OCI-LY1 (cell line): Measurements from ENCODE around the gene CHAF1A.

Experiments
- H2AFZ ChIP-seq: fragments of 200-600 bp; sonication (generic), shearing (Covaris generic); 2 replicates; pipeline ENCODE4 v1.6.0; 2014; ENCODE audit warnings: antibody characterized with exemption, mild to moderate bottlenecking, low read length
- H3F3A ChIP-seq: fragments of 200-600 bp; sonication (generic), shearing (Covaris generic); 2 replicates; pipeline ENCODE4 v1.6.0; 2014; ENCODE audit warnings: mild to moderate bottlenecking, antibody characterized with exemption, low read length, moderate library complexity; ENCODE audit not compliant: insufficient read depth
- H3K27ac ChIP-seq: fragments of 200-600 bp; sonication (generic); 2 replicates; pipeline ENCODE4 v1.5.1; 2014; ENCODE audit warnings: low read length, mixed run types, mild to moderate bottlenecking, low read depth; ENCODE audit not compliant: poor library complexity, severe bottlenecking
- H3K27me3 ChIP-seq: fragments of 200-600 bp; sonication (generic); 2 replicates; pipeline ENCODE4 v1.6.0; 2014; ENCODE audit warnings: antibody characterized with exemption, mild to moderate bottlenecking, low read length, moderate library complexity; ENCODE audit not compliant: insufficient read depth
- H3K36me3 ChIP-seq: fragments of 200-600 bp; sonication (generic); 2 replicates; pipeline ENCODE4 v1.6.1; 2014; ENCODE audit warnings: mild to moderate bottlenecking, antibody characterized with exemption, low read length, moderate library complexity, mixed read lengths; ENCODE audit not compliant: insufficient read depth
- H3K4me1 ChIP-seq: fragments of 200-600 bp; sonication (generic); 2 replicates; pipeline ENCODE4 v1.5.1; 2014; ENCODE audit warnings: mild to moderate bottlenecking, low read length, moderate library complexity; ENCODE audit not compliant: insufficient read depth, severe bottlenecking
- H3K4me2 ChIP-seq: fragments of 200-600 bp; sonication (generic), shearing (Covaris generic); 2 replicates; pipeline ENCODE4 v1.6.1; 2014; ENCODE audit warnings: low read length
- H3K4me3 ChIP-seq: fragments of 200-600 bp; sonication (generic); 2 replicates; pipeline ENCODE4 v1.5.1; 2014; ENCODE audit warnings: low read length, low read depth, mild to moderate bottlenecking, mixed read lengths; ENCODE audit not compliant: poor library complexity, severe bottlenecking
- H3K79me2 ChIP-seq: fragments of 200-600 bp; shearing (Covaris generic); 2 replicates; pipeline ENCODE4 v1.6.1; 2016; ENCODE audit warnings: mixed run types, low read length, mixed read lengths; ENCODE audit not compliant: insufficient read depth
- H3K9ac ChIP-seq: fragments of 200-600 bp; sonication (generic), shearing (Covaris generic); 2 replicates; pipeline ENCODE4 v1.6.1; 2014; ENCODE audit warnings: mild to moderate bottlenecking, low read length, mixed read lengths
- H3K9me2 ChIP-seq: fragments of 200-600 bp; sonication (generic), shearing (Covaris generic); 2 replicates; pipeline ENCODE4 v1.6.1; 2014; ENCODE audit warnings: low read depth, mild to moderate bottlenecking, low read length, mixed read lengths
- H3K9me3 ChIP-seq: fragments of 200-600 bp; shearing (Covaris generic); 2 replicates; pipeline ENCODE4 v1.6.1; 2014; ENCODE audit warnings: low read length, mixed read lengths
- H4K20me1 ChIP-seq: fragments of 200-600 bp; sonication (generic), shearing (Covaris generic); 2 replicates; pipeline ENCODE4 v1.6.0; 2016; ENCODE audit warnings: mild to moderate bottlenecking, low read length; ENCODE audit not compliant: insufficient read depth
- CTCF ChIP-seq: fragments of 200-600 bp; sonication (generic), shearing (Covaris generic); IDR thresholded peaks from 2 replicates; pipeline ENCODE4 v1.5.1; 2017; ENCODE audit warnings: mild to moderate bottlenecking, antibody characterized with exemption, low read length, moderate library complexity, mixed read lengths
- EZH2 ChIP-seq: fragments of 200-600 bp; sonication (generic), shearing (Covaris generic); IDR thresholded peaks from 2 replicates; pipeline ENCODE4 v1.8.0; 2017; ENCODE audit warnings: borderline replicate concordance, mixed run types, mild to moderate bottlenecking, antibody characterized with exemption, low read length, moderate library complexity, mixed read lengths

The CHAF1A gene

GRCh38 chr19:4452230-4452990 is 50.0 kb downstream of the CHAF1A start:
- Histone ChIP-seq H3K79me2 (no peaks in the 10 kb centered on the region), H3K9ac (no peak overlapping the region), H3K36me3 (peaks cover 42% of the 10 kb centered on the region; the same call in 1 of the 2 replicates)

GRCh38 chr19:4453232-4454179 is 51.1 kb downstream of the CHAF1A start:
- H3F3A ChIP-seq = no peaks in the 10 kb centered on the region
- no peaks in the 10 kb centered on the region for H4K20me1 ChIP-seq
- no peaks in the 10 kb centered on the region for H3K79me2 ChIP-seq
- no peak overlapping the region for H2AFZ ChIP-seq
- H3K4me1 ChIP-seq = peaks cover 24% of the 10 kb centered on the region
- H3K4me3 ChIP-seq = no peak overlapping the region
- H3K4me2 ChIP-seq = no peak overlapping the region
- no peaks in the 10 kb centered on the region for H3K27me3 ChIP-seq
- H3K9me2 ChIP-seq = no peaks in the 10 kb centered on the region
- H3K9ac ChIP-seq = no peak overlapping the region
- TF ChIP-seq CTCF (no peak), EZH2 (no peak)
- H3K36me3 ChIP-seq = peaks cover 31% of the 10 kb centered on the region; the same call in 1 of the 2 replicates
- H3K27ac ChIP-seq = no peak overlapping the region
- no peaks in the 10 kb centered on the region for H3K9me3 ChIP-seq

More at GRCh38 chr19:4452230-4452990, 50.0 kb downstream of the CHAF1A start:
- Histone ChIP-seq H3K9me3 (no peaks in the 10 kb centered on the region), H3K4me2 (no peak overlapping the region), H3K27ac (no peak overlapping the region), H3K27me3 (no peaks in the 10 kb centered on the region), H3F3A (no peaks in the 10 kb centered on the region), H3K4me1 (peaks cover 20% of the 10 kb centered on the region), H3K4me3 (no peak overlapping the region), H4K20me1 (no peaks in the 10 kb centered on the region), H2AFZ (no peak overlapping the region), H3K9me2 (no peaks in the 10 kb centered on the region)
- TF ChIP-seq CTCF (no peak), EZH2 (no peak)

- H2AFZ ChIP-seq = no peak overlapping the region
- H3K9ac ChIP-seq = no peak overlapping the region
- no peak overlapping the region; the same call in 1 of the 2 replicates for H3K4me2 ChIP-seq
- H3K4me3 ChIP-seq = no peak overlapping the region
- no peaks in the 10 kb centered on the region for H3K79me2 ChIP-seq
- peaks cover 17% of the 10 kb centered on the region; the same call in 1 of the 2 replicates for H3K36me3 ChIP-seq
- H3K9me3 ChIP-seq = no peaks in the 10 kb centered on the region
- H3K27ac ChIP-seq = no peak overlapping the region
- TF ChIP-seq CTCF (no peak), EZH2 (no peak)
- no peaks in the 10 kb centered on the region for H3K9me2 ChIP-seq
- H3K27me3 ChIP-seq = no peaks in the 10 kb centered on the region
- H3K4me1 ChIP-seq = peaks cover 24% of the 10 kb centered on the region
- no peaks in the 10 kb centered on the region for H3F3A ChIP-seq
- H4K20me1 ChIP-seq = no peaks in the 10 kb centered on the region
Measured at GRCh38 chr19:4454747-4455718, 52.6 kb downstream of the CHAF1A start.
